Measurements from ENCODE around the gene OR4D2.
A peak's percentile ranks its signal among the peaks of the same experiment; 100 is the strongest.
"Not testable (repeated sequence)": the region's sequence is repeated elsewhere in the genome, so short reads cannot be mapped to it uniquely, and the experiment has no call there.

OR4D2 gene

GRCh38 chr17:58120195-58120822 lies 46.5 kb upstream of the OR4D2 start:
- no peak overlapping the region for H2AFZ ChIP-seq (ENCODE audit: low read depth, low read length, severe bottlenecking)
- no peak for TF ChIP-seq EZH2phosphoT487 (conservative IDR thresholded peaks at IDR 0.05; ENCODE audit: low read length)
- TF ChIP-seq CTCF (IDR thresholded peaks at IDR 0.05; ENCODE audit: insufficient read depth, low read length, poor library complexity, severe bottlenecking) = no peak
- no peaks in the 10 kb centered on the region for H4K20me1 ChIP-seq (ENCODE audit: low read depth, low read length)
- H3K79me2 ChIP-seq (ENCODE audit: insufficient read depth, low read length) = no peaks in the 10 kb centered on the region
- no peak overlapping the region for H3K27ac ChIP-seq (ENCODE audit: low read depth, low read length)
- H3K36me3 ChIP-seq (ENCODE audit: low read length) = no peaks in the 10 kb centered on the region
- H3K9ac ChIP-seq (ENCODE audit: low read length) = no peak overlapping the region
- no peak overlapping the region for H3K4me3 ChIP-seq (ENCODE audit: insufficient read depth, low read length, poor library complexity, severe bottlenecking)
- no peaks in the 10 kb centered on the region for H3F3A ChIP-seq (ENCODE audit: insufficient read depth)
- H3K27me3 ChIP-seq (ENCODE audit: low read length) = no peaks in the 10 kb centered on the region
- H3K9me3 ChIP-seq (ENCODE audit: insufficient read depth, low read length) = no peaks in the 10 kb centered on the region
- H3K9me2 ChIP-seq (replicated peaks; ENCODE audit: insufficient read depth, low read length) = no peaks in the 10 kb centered on the region
- H3K4me2 ChIP-seq (ENCODE audit: low read depth, low read length, poor library complexity, severe bottlenecking) = no peak overlapping the region

- Histone ChIP-seq H3K9me2 (replicated peaks; ENCODE audit: insufficient read depth, low read length) (no peaks in the 10 kb centered on the region), H3K9me3 (ENCODE audit: insufficient read depth, low read length) (no peaks in the 10 kb centered on the region), H3K9ac (ENCODE audit: low read length) (no peak overlapping the region), H4K20me1 (ENCODE audit: low read depth, low read length) (no peaks in the 10 kb centered on the region), H3F3A (ENCODE audit: insufficient read depth) (no peaks in the 10 kb centered on the region), H3K4me3 (ENCODE audit: insufficient read depth, low read length, poor library complexity, severe bottlenecking) (no peak overlapping the region), H3K27me3 (ENCODE audit: low read length) (no peaks in the 10 kb centered on the region), H3K27ac (ENCODE audit: low read depth, low read length) (no peak overlapping the region), H3K4me2 (ENCODE audit: low read depth, low read length, poor library complexity, severe bottlenecking) (no peak overlapping the region), H3K79me2 (ENCODE audit: insufficient read depth, low read length) (no peaks in the 10 kb centered on the region), H2AFZ (ENCODE audit: low read depth, low read length, severe bottlenecking) (no peak overlapping the region), H3K36me3 (ENCODE audit: low read length) (no peaks in the 10 kb centered on the region)
- TF ChIP-seq EZH2phosphoT487 (conservative IDR thresholded peaks at IDR 0.05; ENCODE audit: low read length) = no peak
- peak; percentile 20 for TF ChIP-seq CTCF (IDR thresholded peaks at IDR 0.05; ENCODE audit: insufficient read depth, low read length, poor library complexity, severe bottlenecking)
Observed at GRCh38 chr17:58121925-58122324, 44.9 kb upstream of the OR4D2 start.

- Histone ChIP-seq H3K4me3 (ENCODE audit: insufficient read depth, low read length, poor library complexity, severe bottlenecking) (no peak overlapping the region), H3K9me3 (ENCODE audit: insufficient read depth, low read length) (no peaks in the 10 kb centered on the region), H3K9me2 (replicated peaks; ENCODE audit: insufficient read depth, low read length) (no peaks in the 10 kb centered on the region), H3K36me3 (ENCODE audit: low read length) (no peaks in the 10 kb centered on the region), H3F3A (ENCODE audit: insufficient read depth) (no peaks in the 10 kb centered on the region), H4K20me1 (ENCODE audit: low read depth, low read length) (no peaks in the 10 kb centered on the region), H3K27ac (ENCODE audit: low read depth, low read length) (no peak overlapping the region), H3K27me3 (ENCODE audit: low read length) (no peaks in the 10 kb centered on the region), H3K79me2 (ENCODE audit: insufficient read depth, low read length) (no peaks in the 10 kb centered on the region), H3K9ac (ENCODE audit: low read length) (no peak overlapping the region), H3K4me2 (ENCODE audit: low read depth, low read length, poor library complexity, severe bottlenecking) (no peak overlapping the region), H2AFZ (ENCODE audit: low read depth, low read length, severe bottlenecking) (no peak overlapping the region)
- TF ChIP-seq CTCF (IDR thresholded peaks at IDR 0.05; ENCODE audit: insufficient read depth, low read length, poor library complexity, severe bottlenecking) = no peak
- TF ChIP-seq EZH2phosphoT487 (conservative IDR thresholded peaks at IDR 0.05; ENCODE audit: low read length) = no peak
Observed at GRCh38 chr17:58127846-58128245, 38.9 kb upstream of the OR4D2 start.

- H4K20me1 ChIP-seq (ENCODE audit: low read depth, low read length); H2AFZ ChIP-seq (ENCODE audit: low read depth, low read length, severe bottlenecking); H3K9me2 ChIP-seq (replicated peaks; ENCODE audit: insufficient read depth, low read length); H3K4me2 ChIP-seq (ENCODE audit: low read depth, low read length, poor library complexity, severe bottlenecking); H3K9me3 ChIP-seq (ENCODE audit: insufficient read depth, low read length); H3K4me3 ChIP-seq (ENCODE audit: insufficient read depth, low read length, poor library complexity, severe bottlenecking); H3F3A ChIP-seq (ENCODE audit: insufficient read depth); H3K79me2 ChIP-seq (ENCODE audit: insufficient read depth, low read length); H3K36me3 ChIP-seq (ENCODE audit: low read length); H3K9ac ChIP-seq (ENCODE audit: low read length); H3K27me3 ChIP-seq (ENCODE audit: low read length); H3K27ac ChIP-seq (ENCODE audit: low read depth, low read length): not testable (repeated sequence)
Observed at GRCh38 chr17:58132697-58133096, 34.1 kb upstream of the OR4D2 start.
